Cardiac muscle cell (in vitro differentiated cells and primary cell): ENCODE results near the gene CEP68. TPM values are rescaled to one million over a fixed set of nuclear protein-coding genes. Genes with fewer than 3 reads are reported as not detected.
"Not testable (repeated sequence)": the region's sequence is repeated elsewhere in the genome, so short reads cannot be mapped to it uniquely, and the experiment has no call there.

Experiments used
- DNase-seq, 2 donors: peaks; one replicate each; pipeline versions ENCODE4 v3.0.0 to v3.0.0-alpha.2; 2010 to 2017; ENCODE audit warnings: low read depth in 1 of 2, low spot score in 1 of 2
- H3K27ac ChIP-seq: fragments of 200-600 bp; sonication (generic); 2 replicates; pipeline ENCODE4 v1.5.1; 2016
- H3K27me3 ChIP-seq: fragments of 200-600 bp; sonication (generic); 2 replicates; pipeline ENCODE4 v1.6.0; 2016; ENCODE audit warnings: control low read depth
- H3K36me3 ChIP-seq: fragments of 200-600 bp; sonication (generic); 2 replicates; pipeline ENCODE4 v1.5.1; 2016; ENCODE audit warnings: control low read depth
- H3K4me1 ChIP-seq: fragments of 200-600 bp; sonication (generic); 2 replicates; pipeline ENCODE4 v1.8.1; 2017; ENCODE audit warnings: low read depth, mild to moderate bottlenecking, mixed run types
- H3K4me3 ChIP-seq: fragments of 200-600 bp; sonication (generic); 2 replicates; pipeline ENCODE4 v1.5.1; 2016; ENCODE audit warnings: mild to moderate bottlenecking
- H3K9me3 ChIP-seq: fragments of 200-600 bp; sonication (generic); 2 replicates; pipeline ENCODE4 v1.5.1; 2017; ENCODE audit warnings: low read depth, mild to moderate bottlenecking, control low read depth
- CTCF ChIP-seq: IDR thresholded peaks from 2 replicates; pipeline ENCODE4 v1.5.1; 2012; ENCODE audit warnings: low read depth, mild to moderate bottlenecking, low read length
- polyA plus RNA-seq: library from polyadenylated mRNA; unstranded; fragments of >200 nt; fragmentation: Nextera tagmentation; extraction: Ambion mirVana; gene quantifications from 2 replicates; pipeline ENCODE4 v1.2.1, GENCODE V29; 2016
- total RNA-seq: library from RNA; depleted of rRNA; stranded (reverse); fragments of >200 nt; gene quantifications from 2 replicates; pipeline ENCODE4 v1.2.3, GENCODE V29; 2016

The CEP68 gene
- total and polyA plus RNA-seq, 2 experiments from 2014 or later, result 17.6 to 28.3 TPM

DNA sequence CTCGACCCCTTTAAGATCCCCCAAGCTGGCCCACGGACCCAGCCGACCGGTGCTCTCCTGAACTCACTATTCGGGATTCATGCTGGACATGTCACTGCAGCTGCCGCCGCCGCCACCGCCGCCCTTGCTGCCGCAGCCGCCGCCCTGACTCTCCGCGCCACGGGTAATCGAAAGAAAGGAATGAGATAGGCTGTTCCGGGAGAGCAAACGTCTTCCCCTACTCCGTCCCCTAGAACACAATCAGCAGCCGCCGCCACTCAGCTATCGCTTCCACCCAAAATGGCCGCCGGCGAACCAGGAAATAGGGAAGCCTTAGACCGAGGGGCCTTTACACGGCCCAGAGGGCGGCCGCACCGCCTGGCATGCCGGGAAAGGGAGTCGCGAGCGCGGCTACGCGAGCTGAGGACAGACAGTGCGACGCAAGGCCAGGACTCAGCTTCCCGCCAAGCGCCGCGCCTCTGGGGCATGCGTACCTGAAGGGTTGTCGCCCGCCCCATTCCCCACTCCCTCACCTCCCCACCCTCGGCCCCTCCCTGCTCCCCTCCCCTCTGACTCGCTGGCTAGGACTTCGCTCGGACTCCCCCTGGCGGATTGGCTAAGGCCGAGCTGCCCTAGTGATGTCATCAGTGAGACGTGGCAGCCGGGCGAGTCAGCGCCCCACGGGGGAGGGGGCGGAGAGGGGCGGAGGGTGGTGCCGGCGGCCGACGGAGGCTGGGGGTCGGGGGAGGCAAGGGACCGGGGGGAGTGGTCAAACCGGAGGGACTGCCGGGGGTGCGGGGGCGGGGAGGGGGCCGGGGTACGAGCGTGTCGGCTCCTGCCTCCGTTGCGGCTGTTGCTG, 73.8 kb downstream of the CEP68 start, which contains the start of gene RAB1A:
RAB1A (minus strand) TSS at position 281 of the 838 bp plus-strand sequence; CDS start at position 90, 191 bp downstream.
- peak within 1 kb of the TSS; percentile 98 for H3K27ac ChIP-seq
- H3K4me1 ChIP-seq, result peaks cover 15% of the 10 kb centered on the region
- peak; percentile 23 for TF ChIP-seq CTCF
- no peaks in the 10 kb centered on the region for H3K27me3 ChIP-seq
- H3K4me3 ChIP-seq, result peak within 1 kb of the TSS; percentile 75
- no peaks in the 10 kb centered on the region for H3K36me3 ChIP-seq
- H3K9me3 ChIP-seq, result no peaks in the 10 kb centered on the region
- DNase-seq, result peak; percentile 100

DNA sequence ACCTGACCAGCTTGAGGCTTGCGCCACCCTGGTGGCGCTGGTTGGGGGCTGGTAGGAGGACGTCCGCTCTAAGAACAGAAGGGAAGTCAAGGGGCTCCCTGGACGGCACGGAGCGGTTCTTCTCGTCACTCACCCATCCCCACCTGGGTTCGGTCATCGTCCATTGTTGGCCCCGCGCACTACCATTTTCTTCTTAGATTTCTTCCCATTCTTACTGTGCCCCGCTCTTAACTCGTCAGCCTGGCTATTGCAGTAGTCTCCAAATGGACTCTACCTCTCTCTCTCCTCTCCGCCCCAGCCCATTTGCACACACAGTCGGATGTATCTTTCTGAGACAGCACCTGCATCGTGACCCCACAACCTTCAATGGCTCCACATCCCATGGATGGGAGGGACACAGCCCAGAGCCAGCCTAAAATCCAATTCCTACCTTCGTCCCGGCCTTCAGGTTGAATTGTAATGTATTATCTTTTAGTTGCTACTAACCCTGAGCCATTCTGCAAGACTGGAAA, 74.5 kb downstream of the CEP68 start:
- Histone ChIP-seq H3K4me3 (peak overlapping the region; percentile 37), H3K27ac (peak overlapping the region; percentile 93), H3K36me3 (no peaks in the 10 kb centered on the region), H3K4me1 (peaks cover 10% of the 10 kb centered on the region), H3K27me3 (no peaks in the 10 kb centered on the region), H3K9me3 (no peaks in the 10 kb centered on the region)
- no peak for DNase-seq
- no peak for TF ChIP-seq CTCF

- not testable (repeated sequence) for H3K4me1 ChIP-seq, H3K4me3 ChIP-seq, H3K27ac ChIP-seq, H3K27me3 ChIP-seq, DNase-seq, H3K9me3 ChIP-seq, H3K36me3 ChIP-seq
These were observed 76.7 kb downstream of the CEP68 start for GRCh38 chr2:65132930-65133329.

GRCh38 chr2:65133626-65134025, 77.4 kb downstream of the CEP68 start:
- Histone ChIP-seq H3K4me1 (peaks cover 3% of the 10 kb centered on the region), H3K27ac (no peak overlapping the region), H3K9me3 (no peaks in the 10 kb centered on the region), H3K36me3 (no peaks in the 10 kb centered on the region), H3K4me3 (no peak overlapping the region), H3K27me3 (no peaks in the 10 kb centered on the region)
- TF ChIP-seq CTCF, result no peak
- no peak for DNase-seq

- TF ChIP-seq CTCF, result no peak
- H3K4me1 ChIP-seq, result no peaks in the 10 kb centered on the region
These were observed 77.9 kb downstream of the CEP68 start for GRCh38 chr2:65134158-65134557.

GRCh38 chr2:65136253-65136652, 80.0 kb downstream of the CEP68 start:
- TF ChIP-seq CTCF, result no peak
- H3K27me3 ChIP-seq, result no peaks in the 10 kb centered on the region
- H3K27ac ChIP-seq, result no peak overlapping the region
- no peaks in the 10 kb centered on the region for H3K9me3 ChIP-seq
- H3K36me3 ChIP-seq, result no peaks in the 10 kb centered on the region
- no peaks in the 10 kb centered on the region for H3K4me1 ChIP-seq
- DNase-seq, result no peak
- no peak overlapping the region for H3K4me3 ChIP-seq

More at GRCh38 chr2:65134158-65134557, 77.9 kb downstream of the CEP68 start:
- Histone ChIP-seq H3K27me3 (no peaks in the 10 kb centered on the region), H3K27ac (no peak overlapping the region), H3K4me3 (no peak overlapping the region), H3K36me3 (no peaks in the 10 kb centered on the region), H3K9me3 (no peaks in the 10 kb centered on the region)
- no peak for DNase-seq
